GM19372 (cell line): ENCODE measurements around the gene FRMD4A.
A peak's percentile ranks its signal among the peaks of the same experiment; 100 is the strongest.
"Not testable (repeated sequence)": the region's sequence is repeated elsewhere in the genome, so short reads cannot be mapped to it uniquely, and the experiment has no call there.

Experiments used
- ATAC-seq: cut with Tn5 transposase; IDR thresholded peaks from one replicate; pipeline ENCODE4 v1.9.1; 2021; ENCODE audit warnings: mild to moderate bottlenecking, low read depth, moderate library complexity; ENCODE audit not compliant: unreplicated experiment

The FRMD4A gene

GRCh38 chr10:13717936-13718772, 612.6 kb downstream of the FRMD4A start:
- no peak for ATAC-seq

- no peak for ATAC-seq
Observed at GRCh38 chr10:13717571-13717935, 613.2 kb downstream of the FRMD4A start.

- ATAC-seq: no peak
Observed at GRCh38 chr10:13716081-13717071, 614.3 kb downstream of the FRMD4A start.

DNA sequence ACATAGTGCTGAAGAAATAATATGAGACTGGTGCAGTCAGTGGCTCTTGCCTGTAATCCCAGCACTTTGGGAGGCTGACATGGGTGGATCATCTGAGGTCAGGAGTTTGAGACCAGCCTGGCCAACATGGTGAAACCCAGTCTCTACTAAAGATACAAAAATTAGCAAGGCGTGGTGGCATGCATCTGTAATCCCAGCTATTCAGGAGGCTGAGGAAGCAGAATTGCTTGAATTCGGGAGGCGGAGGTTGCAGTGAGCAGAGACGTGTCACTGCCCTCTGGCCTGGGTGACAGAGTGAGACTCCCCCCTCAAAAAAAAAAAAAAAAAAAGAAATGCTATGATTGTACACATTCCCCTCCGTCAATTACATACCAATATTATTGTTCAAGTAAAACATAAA, 615.1 kb downstream of the FRMD4A start:
- ATAC-seq: not testable (repeated sequence)

- ATAC-seq: no peak
Observed at GRCh38 chr10:13715100-13715499, 615.6 kb downstream of the FRMD4A start.

- ATAC-seq: peak; percentile 60
Observed at GRCh38 chr10:13712837-13713581, 617.7 kb downstream of the FRMD4A start.

DNA sequence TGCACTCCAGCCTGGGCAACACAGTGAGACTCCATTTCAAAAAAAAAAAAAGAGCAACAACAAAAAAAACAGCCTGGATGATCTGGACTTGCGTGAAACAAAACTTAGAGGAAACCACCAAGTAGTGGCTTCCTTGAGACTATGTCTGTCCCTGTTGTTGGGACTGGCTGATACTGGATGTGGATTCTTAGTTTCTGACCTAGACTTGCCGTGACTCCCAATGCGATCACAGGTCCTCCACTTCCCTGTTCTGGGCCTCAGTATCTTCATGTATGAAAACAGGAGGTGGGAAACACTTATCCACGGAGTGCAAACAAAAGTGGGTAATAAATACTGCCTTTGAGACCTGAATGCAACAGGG, 618.3 kb downstream of the FRMD4A start:
- ATAC-seq: no peak

DNA sequence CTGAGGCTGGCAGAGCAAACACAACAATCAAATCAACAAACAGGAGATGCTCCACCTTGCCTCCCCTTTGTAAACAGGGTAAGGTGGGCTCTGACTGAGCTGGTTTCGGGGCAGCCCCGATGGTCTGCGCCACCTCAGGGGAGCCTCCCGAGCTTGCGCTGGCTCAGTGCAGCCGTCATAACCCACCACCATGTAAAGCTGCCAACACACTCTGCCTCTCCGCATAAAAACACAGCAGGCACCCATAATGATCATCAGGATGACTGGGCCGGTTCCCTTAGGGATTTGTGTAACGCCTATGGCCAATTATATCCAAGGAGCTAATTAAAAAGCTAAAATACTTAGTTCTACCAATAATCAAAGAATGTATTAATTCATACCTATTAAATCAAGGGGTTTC, 619.4 kb downstream of the FRMD4A start:
- ATAC-seq: no peak

DNA sequence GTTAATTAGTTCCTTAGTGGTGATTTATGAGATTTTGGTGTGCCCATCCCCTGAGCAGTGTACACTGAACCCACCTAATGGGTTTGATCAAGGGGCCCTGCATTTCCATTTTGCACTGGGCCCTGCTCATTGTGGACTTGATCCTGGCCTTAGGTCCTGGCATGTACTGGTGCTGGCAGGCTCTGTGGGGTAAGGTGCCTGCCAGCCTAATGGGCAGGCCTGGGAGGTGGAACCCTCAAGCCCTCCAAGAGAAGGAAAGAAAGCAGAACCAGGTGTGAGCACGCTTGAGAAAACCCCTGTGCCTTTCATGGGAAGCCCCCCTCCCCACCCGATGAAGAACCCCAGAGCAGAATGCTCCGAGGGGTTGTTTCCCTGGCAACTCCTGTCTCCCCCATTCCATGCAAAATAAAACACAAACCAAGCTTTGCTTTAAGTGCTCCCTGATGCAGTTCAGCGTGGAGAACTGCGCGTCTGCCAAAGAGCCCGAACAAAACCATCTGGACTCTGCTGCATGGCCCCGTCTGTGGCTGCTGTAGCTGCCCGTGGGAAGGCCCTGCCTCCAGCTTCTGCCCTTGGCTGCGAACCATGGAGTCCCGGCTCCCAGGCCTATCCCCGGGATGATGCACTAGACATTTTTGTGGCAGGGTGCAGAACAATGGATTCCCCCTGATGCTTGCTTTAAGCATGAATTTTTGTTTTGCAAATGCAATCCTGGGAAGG, 620.6 kb downstream of the FRMD4A start:
- no peak for ATAC-seq

GRCh38 chr10:13708256-13708990, 622.3 kb downstream of the FRMD4A start:
- no peak for ATAC-seq

DNA sequence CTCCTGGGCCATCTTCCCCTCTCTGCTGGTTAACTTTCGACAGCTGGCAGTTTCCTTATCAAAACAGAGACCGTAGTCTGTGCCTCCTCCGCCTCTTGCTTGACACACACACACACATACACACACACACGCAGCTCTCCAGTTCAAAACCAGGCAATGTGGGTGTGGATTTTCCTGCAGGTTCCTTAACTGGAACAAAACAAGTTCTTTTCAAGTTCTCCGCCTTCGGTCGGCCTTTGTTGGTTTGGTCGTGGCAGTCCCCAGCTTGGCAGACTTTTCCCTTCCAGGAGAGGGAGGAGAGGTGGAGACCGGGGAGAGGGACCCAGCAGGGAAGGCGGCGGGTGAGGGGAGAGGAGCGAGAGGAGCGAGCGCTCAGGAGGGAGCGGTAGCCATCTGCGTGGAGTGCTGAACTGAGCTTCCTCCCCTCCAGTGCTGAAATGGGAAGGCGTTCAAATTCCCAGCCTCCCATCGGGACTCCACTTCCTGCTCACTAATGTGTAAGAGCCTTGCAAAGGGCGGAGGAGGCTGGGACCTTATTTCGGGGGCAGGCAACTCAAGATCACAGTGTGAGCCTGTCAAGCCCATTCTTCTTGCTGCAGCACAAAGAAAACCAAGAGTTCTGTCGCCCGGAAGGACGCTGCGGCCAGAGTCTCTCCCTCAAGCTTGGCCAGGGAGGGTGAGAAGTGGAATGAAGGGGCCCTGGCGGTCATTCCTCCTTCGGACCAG, 623.4 kb downstream of the FRMD4A start:
- no peak for ATAC-seq

- no peak for ATAC-seq
Observed at GRCh38 chr10:13706604-13707003, 624.1 kb downstream of the FRMD4A start.

- ATAC-seq: no peak
Observed at GRCh38 chr10:13706175-13706574, 624.5 kb downstream of the FRMD4A start.

GRCh38 chr10:13705526-13706174, 625.1 kb downstream of the FRMD4A start:
- no peak for ATAC-seq

- no peak for ATAC-seq
Observed at GRCh38 chr10:13704964-13705363, 625.8 kb downstream of the FRMD4A start.

GRCh38 chr10:13703997-13704536, 626.7 kb downstream of the FRMD4A start:
- ATAC-seq: no peak

DNA sequence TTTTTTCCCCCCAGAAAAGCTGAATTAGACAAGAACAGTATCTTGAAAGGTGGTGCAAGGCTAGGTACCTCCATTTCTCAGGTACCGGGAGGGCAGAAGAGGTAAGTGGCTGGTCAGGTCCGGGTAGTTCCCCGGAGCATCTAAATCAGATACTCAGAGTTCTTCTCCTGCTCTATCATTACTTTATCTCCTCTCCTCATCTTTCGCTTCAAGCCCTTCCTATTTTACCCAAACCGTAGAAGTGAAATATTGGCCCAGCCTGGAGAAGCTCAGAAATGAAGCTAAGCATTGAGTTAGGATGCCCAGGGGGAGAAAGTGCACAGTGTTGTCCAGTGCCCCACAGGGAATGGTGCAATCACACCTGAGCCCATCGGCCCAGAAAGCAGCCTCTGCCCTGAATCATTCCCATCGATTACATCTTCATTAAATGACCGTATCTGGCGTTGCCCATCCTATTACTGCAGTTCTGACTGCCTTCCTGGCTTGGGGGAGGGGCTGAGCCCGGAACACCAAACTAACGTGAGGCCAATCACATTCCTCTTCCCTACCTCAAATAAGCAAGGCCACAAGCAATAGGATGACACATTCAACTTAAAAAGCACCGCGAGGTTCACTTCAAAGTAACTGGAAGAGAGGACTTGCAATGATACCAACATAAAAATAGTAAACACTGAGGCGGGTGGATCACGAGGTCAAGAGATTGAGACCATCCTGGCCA, 627.5 kb downstream of the FRMD4A start:
- ATAC-seq: no peak
